SIG-M5 treated with dmso at 0.1 percent for 504 hours (cell line): ENCODE data around the gene AHSP.
A peak's percentile ranks its signal among the peaks of the same experiment; 100 is the strongest.
"Not testable (repeated sequence)": the region's sequence is repeated elsewhere in the genome, so short reads cannot be mapped to it uniquely, and the experiment has no call there.

Experiments
- DNase-seq: peaks from one replicate; lab custom pipeline; 2025; ENCODE audit not compliant: unreplicated experiment; lab: John Stamatoyannopoulos, UW

Gene AHSP

GRCh38 chr16:31501226-31501965 is 26.3 kb upstream of the AHSP start:
- DNase-seq = no peak

- no peak for DNase-seq
These were observed 25.7 kb upstream of the AHSP start for GRCh38 chr16:31501966-31502348.

- no peak for DNase-seq
These were observed 24.7 kb upstream of the AHSP start for GRCh38 chr16:31502981-31503380.

GRCh38 chr16:31503555-31503954 is 24.1 kb upstream of the AHSP start:
- not testable (repeated sequence) for DNase-seq

- DNase-seq = no peak
These were observed 23.5 kb upstream of the AHSP start for GRCh38 chr16:31504159-31504558.

- DNase-seq = peak; percentile 38
These were observed 22.2 kb upstream of the AHSP start for GRCh38 chr16:31505483-31505882.

- DNase-seq = no peak
These were observed 20.1 kb upstream of the AHSP start for GRCh38 chr16:31507617-31507928.

GRCh38 chr16:31507929-31508705 is 19.6 kb upstream of the AHSP start, which contains the start of gene RUSF1:
TSS of gene RUSF1 (minus strand) at chr16:31508391. CDS start at chr16:31508373, 18 bp downstream.
- peak; percentile 77 for DNase-seq

GRCh38 chr16:31508706-31509195 is 18.9 kb upstream of the AHSP start:
- DNase-seq = no peak

- no peak for DNase-seq
These were observed 14.6 kb upstream of the AHSP start for GRCh38 chr16:31513126-31513525.

- DNase-seq = no peak
These were observed 13.8 kb upstream of the AHSP start for GRCh38 chr16:31513884-31514283.

GRCh38 chr16:31517800-31518402 is 9.8 kb upstream of the AHSP start:
- DNase-seq = no peak

GRCh38 chr16:31519759-31520431 is 7.8 kb upstream of the AHSP start:
- no peak for DNase-seq

GRCh38 chr16:31521368-31521767 is 6.3 kb upstream of the AHSP start:
- DNase-seq = no peak

- no peak for DNase-seq
These were observed 5.6 kb upstream of the AHSP start for GRCh38 chr16:31522071-31522470.

GRCh38 chr16:31523768-31524167 is 3.9 kb upstream of the AHSP start:
- DNase-seq = not testable (repeated sequence)

- no peak for DNase-seq
These were observed 2.6 kb upstream of the AHSP start for GRCh38 chr16:31525113-31525512.

GRCh38 chr16:31528523-31529107 is 915 bp downstream of the AHSP start:
- DNase-seq = no peak

GRCh38 chr16:31529108-31529936 is 1.6 kb downstream of the AHSP start:
- DNase-seq = no peak

- DNase-seq = no peak
These were observed 2.2 kb downstream of the AHSP start for GRCh38 chr16:31529937-31530312.
